ENCODE measurements around the gene HMOX2.

GRCh38 chr16:4491898-4492297 is 15.7 kb downstream of the HMOX2 start:
- no peak for TF ChIP-seq CTCF (IDR thresholded peaks at IDR 0.05; ENCODE audit: extremely low read depth in 1 of 2, insufficient read depth in 1 of 2, low read depth in 1 of 2, low read length in 2 of 2)
- no peak for TF ChIP-seq EZH2 (IDR thresholded peaks at IDR 0.05; ENCODE audit: borderline replicate concordance, low read depth, low read length, severe bottlenecking)

Measured in endothelial cell of umbilical vein (primary cell).